ENCODE results near the gene FREM1. TPM values are rescaled to one million over a fixed set of nuclear protein-coding genes. Genes with fewer than 3 reads are reported as not detected.

FREM1 gene
- total and polyA plus RNA-seq, 2 of the 4 experiments (the other 2 are of a cell fraction) = under 0.01 TPM; not detected in 1

GRCh38 chr9:14690948-14691730, 219.1 kb downstream of the FREM1 start:
- H2BK5ac ChIP-seq (ENCODE audit: low read depth, low read length, poor library complexity, severe bottlenecking) = no peak overlapping the region
- no peak for DNase-seq
- intact Hi-C loops (cut with micrococcal nuclease) (no loop called here), dilution Hi-C loops (cut with HindIII; ENCODE audit: low sequenced_read_pairs, unreplicated experiment) (no loop called here), in situ Hi-C loops (cut with MboI; ENCODE audit: low sequenced_read_pairs) (no loop called here)
- H3K9me3 ChIP-seq (ENCODE audit: control insufficient read depth, insufficient read depth, low read length) = no peaks in the 10 kb centered on the region
- H4K8ac ChIP-seq (ENCODE audit: low read depth in 2 of 2, low read length in 2 of 2) = no peak overlapping the region
- no peak overlapping the region for H4K91ac ChIP-seq (ENCODE audit: insufficient read depth, low read depth, low read length)
- peaks cover 5% of the 10 kb centered on the region; the same call in 1 of the 2 replicates for H3K4me1 ChIP-seq (ENCODE audit: control insufficient read depth, insufficient read depth, low read length)
- no CpG with 5 or more reads among the region's 7 CpGs for WGBS, 2 experiments (ENCODE audit: extremely low coverage in 2 of 2, insufficient read length in 1 of 2)
- H3K27me3 ChIP-seq (ENCODE audit: control insufficient read depth, insufficient read depth, low read length) = peaks cover 3% of the 10 kb centered on the region; the same call in 1 of the 2 replicates
- ChIA-PET POLR2A (ENCODE audit: unreplicated experiment) (no interaction called here), CTCF (no interaction called here)
- H3K4ac ChIP-seq (ENCODE audit: low read depth, low read length) = no peak overlapping the region
- no peak overlapping the region for H3K9ac ChIP-seq (ENCODE audit: low read depth, low read length)
- no peak overlapping the region for H2AK9ac ChIP-seq (replicated peaks; ENCODE audit: low read depth, low read length, poor library complexity)
- no peak overlapping the region for H2AK5ac ChIP-seq (ENCODE audit: low read depth, low read length)
- H2BK15ac ChIP-seq (ENCODE audit: low read depth, low read length) = no peak overlapping the region
- no peak overlapping the region for H3K56ac ChIP-seq (ENCODE audit: extremely low read depth, insufficient read depth, low read length)
- peaks cover 1% of the 10 kb centered on the region for H3K36me3 ChIP-seq (ENCODE audit: control insufficient read depth, insufficient read depth, low read length)
- 0 out of 2 replicates have a peak, but pooled peaks cover 4% of the 10 kb centered on the region for H3K9me1 ChIP-seq (ENCODE audit: insufficient read depth, low read length)
- no peak overlapping the region for H4K5ac ChIP-seq (ENCODE audit: low read depth, low read length)
- peaks cover 4% of the 10 kb centered on the region; the same call in 1 of the 2 replicates for H4K20me1 ChIP-seq (ENCODE audit: insufficient read depth, low read length)
- H3K4me3 ChIP-seq (ENCODE audit: insufficient read depth, low read depth, low read length) = no peak overlapping the region
- peaks cover 6 to 11% of the 10 kb centered on the region in 2 experiments for H3K79me1 ChIP-seq (ENCODE audit: low read depth in 1 of 2, low read length in 2 of 2)
- no peak for TF ChIP-seq BHLHE40 (IDR thresholded peaks at IDR 0.05; ENCODE audit: low read depth, low read length)
- TF ChIP-seq SMC3 (IDR thresholded peaks at IDR 0.05; ENCODE audit: low read depth, low read length) = no peak
- no peak for TF ChIP-seq CHD1 (IDR thresholded peaks at IDR 0.05; ENCODE audit: low read depth, low read length)
- TF ChIP-seq RAD21 (IDR thresholded peaks at IDR 0.05; ENCODE audit: low read length) = no peak
- BruUV-seq (replicated peaks) = no TSS peak
- H3K4me2 ChIP-seq (ENCODE audit: low read depth, low read length) = no peak overlapping the region
- H2BK20ac ChIP-seq (ENCODE audit: low read depth, low read length) = no peak overlapping the region
- no peak for ATAC-seq (ENCODE audit: low read depth)
- no peak overlapping the region for H3K14ac ChIP-seq (replicated peaks; ENCODE audit: low read depth, low read length)
- H3K27ac ChIP-seq (ENCODE audit: insufficient read depth, low read length) = no peak overlapping the region
- no peak overlapping the region for H2AFZ ChIP-seq (replicated peaks; ENCODE audit: low read length, poor library complexity)
- H3K23ac ChIP-seq (ENCODE audit: low read depth, low read length) = no peak overlapping the region
- no peak overlapping the region for H2BK120ac ChIP-seq (ENCODE audit: low read depth, low read length)
- no peak overlapping the region for H3K18ac ChIP-seq (ENCODE audit: low read depth, low read length)

Data from IMR-90 (cell line).